NT2/D1 (cell line): ENCODE data around the gene HEATR5A.

Experiments used
- DNase-seq: peaks from one replicate; pipeline ENCODE4 v3.0.0-alpha.2; 2011; ENCODE audit warnings: low read depth, low spot score
- H3K27me3 ChIP-seq: 2 replicates; pipeline ENCODE4 v1.6.0; 2011; ENCODE audit warnings: mild to moderate bottlenecking; ENCODE audit not compliant: insufficient read length, insufficient read depth
- H3K36me3 ChIP-seq: 2 replicates; pipeline ENCODE4 v1.6.1; 2011; ENCODE audit warnings: mild to moderate bottlenecking, low read length, mixed read lengths; ENCODE audit not compliant: insufficient read depth, insufficient read length
- H3K4me1 ChIP-seq: 2 replicates; pipeline ENCODE4 v1.5.1; 2011; ENCODE audit not compliant: insufficient read depth, insufficient read length
- H3K4me3 ChIP-seq: 2 replicates; pipeline ENCODE4 v1.5.1; 2011; ENCODE audit warnings: low read depth; ENCODE audit not compliant: insufficient read length
- H3K9ac ChIP-seq: 2 replicates; pipeline ENCODE4 v1.6.0; 2011; ENCODE audit warnings: low read depth; ENCODE audit not compliant: insufficient read length
- H3K9me3 ChIP-seq: 2 replicates; pipeline ENCODE4 v1.5.1; 2011; ENCODE audit warnings: mild to moderate bottlenecking, low read length; ENCODE audit not compliant: insufficient read depth
- SUZ12 ChIP-seq: IDR thresholded peaks from 2 replicates; pipeline ENCODE4 v1.6.1; 2011; ENCODE audit not compliant: insufficient read length, insufficient read depth; ENCODE audit errors: extremely low read depth
- YY1 ChIP-seq: IDR thresholded peaks from 2 replicates; pipeline ENCODE4 v1.6.1; 2011; ENCODE audit not compliant: insufficient read length, insufficient read depth
- ZNF274 ChIP-seq: IDR thresholded peaks from 2 replicates; pipeline ENCODE4 v1.6.1; 2011; ENCODE audit warnings: mild to moderate bottlenecking, low read depth, low read length

Gene HEATR5A

GRCh38 chr14:31275731-31276130, 144.6 kb downstream of the HEATR5A start:
- Histone ChIP-seq H3K36me3 (no peaks in the 10 kb centered on the region), H3K4me1 (no peaks in the 10 kb centered on the region), H3K4me3 (no peak overlapping the region), H3K9ac (no peak overlapping the region), H3K9me3 (peaks cover 39% of the 10 kb centered on the region), H3K27me3 (no peaks in the 10 kb centered on the region)
- no peak for TF ChIP-seq YY1
- TF ChIP-seq ZNF274: no peak
- no peak for TF ChIP-seq SUZ12
- DNase-seq: no peak

GRCh38 chr14:31271648-31272047, 148.7 kb downstream of the HEATR5A start:
- DNase-seq: no peak
- peaks cover 35% of the 10 kb centered on the region for H3K9me3 ChIP-seq

GRCh38 chr14:31270196-31270772, 150.1 kb downstream of the HEATR5A start:
- Histone ChIP-seq H3K36me3 (no peaks in the 10 kb centered on the region), H3K4me1 (no peaks in the 10 kb centered on the region), H3K9ac (no peak overlapping the region), H3K27me3 (no peaks in the 10 kb centered on the region), H3K4me3 (no peak overlapping the region), H3K9me3 (peaks cover 25% of the 10 kb centered on the region)
- TF ChIP-seq ZNF274 (no peak), YY1 (no peak), SUZ12 (no peak)
- no peak for DNase-seq

More at GRCh38 chr14:31271648-31272047, 148.7 kb downstream of the HEATR5A start:
- H3K4me1 ChIP-seq: no peaks in the 10 kb centered on the region
- no peaks in the 10 kb centered on the region for H3K36me3 ChIP-seq
- H3K9ac ChIP-seq: no peak overlapping the region
- no peaks in the 10 kb centered on the region for H3K27me3 ChIP-seq
- H3K4me3 ChIP-seq: no peak overlapping the region
- TF ChIP-seq ZNF274 (no peak), YY1 (no peak), SUZ12 (no peak)

GRCh38 chr14:31269634-31270195, 150.6 kb downstream of the HEATR5A start:
- Histone ChIP-seq H3K27me3 (no peaks in the 10 kb centered on the region), H3K9ac (no peak overlapping the region), H3K4me3 (no peak overlapping the region), H3K9me3 (peaks cover 20% of the 10 kb centered on the region), H3K36me3 (no peaks in the 10 kb centered on the region), H3K4me1 (no peaks in the 10 kb centered on the region)
- TF ChIP-seq YY1 (no peak), ZNF274 (no peak), SUZ12 (no peak)
- no peak for DNase-seq

GRCh38 chr14:31268216-31268615, 152.1 kb downstream of the HEATR5A start:
- Histone ChIP-seq H3K27me3 (no peaks in the 10 kb centered on the region), H3K9me3 (peaks cover 20% of the 10 kb centered on the region), H3K4me3 (no peak overlapping the region), H3K4me1 (no peaks in the 10 kb centered on the region), H3K36me3 (no peaks in the 10 kb centered on the region), H3K9ac (no peak overlapping the region)
- no peak for DNase-seq
- TF ChIP-seq SUZ12 (no peak), YY1 (no peak), ZNF274 (no peak)

GRCh38 chr14:31266437-31267331, 153.7 kb downstream of the HEATR5A start:
- H3K36me3 ChIP-seq: no peaks in the 10 kb centered on the region
- no peak overlapping the region for H3K9ac ChIP-seq
- no peak overlapping the region for H3K4me3 ChIP-seq
- H3K9me3 ChIP-seq: peaks cover 20% of the 10 kb centered on the region
- no peaks in the 10 kb centered on the region for H3K27me3 ChIP-seq
- DNase-seq: no peak
- TF ChIP-seq YY1: no peak
- no peak for TF ChIP-seq SUZ12
- no peak for TF ChIP-seq ZNF274
- H3K4me1 ChIP-seq: no peaks in the 10 kb centered on the region

GRCh38 chr14:31265701-31266398, 154.5 kb downstream of the HEATR5A start:
- DNase-seq: no peak
- H3K9me3 ChIP-seq: peaks cover 18% of the 10 kb centered on the region
- H3K4me1 ChIP-seq: no peaks in the 10 kb centered on the region
- H3K36me3 ChIP-seq: no peaks in the 10 kb centered on the region
- no peak for TF ChIP-seq YY1
- no peak for TF ChIP-seq SUZ12
- no peak for TF ChIP-seq ZNF274
- no peak overlapping the region for H3K9ac ChIP-seq
- no peaks in the 10 kb centered on the region for H3K27me3 ChIP-seq
- H3K4me3 ChIP-seq: no peak overlapping the region
